ENCODE results near the gene FBXL5. TPM values are rescaled to one million over a fixed set of nuclear protein-coding genes. Genes with fewer than 3 reads are reported as not detected.

Gene FBXL5
- 10 to 100 TPM; 20.5 to 22.7 (median 22.6) TPM for total RNA-seq

GRCh38 chr4:15655223-15656037 is at the start of gene FBXL5:
FBXL5 (minus strand) TSS chr4:15655357; CDS start chr4:15655287, 70 bp downstream.
- peak; percentile 73 for DNase-seq
- peak within 1 kb of the TSS; percentile 99 for H3K4me3 Mint-ChIP-seq
- H3K9me3 Mint-ChIP-seq, result no peaks in the 10 kb centered on the region
- H3K36me3 Mint-ChIP-seq (ENCODE audit: insufficient read depth), result no peaks in the 10 kb centered on the region
- H3K4me1 Mint-ChIP-seq (ENCODE audit: low read depth), result peaks cover 56% of the 10 kb centered on the region
- no peaks in the 10 kb centered on the region for H3K27me3 Mint-ChIP-seq (ENCODE audit: low read depth)
- peak; percentile 83 to 89 for ATAC-seq

GRCh38 chr4:15704129-15704528 is 49.0 kb upstream of the FBXL5 start:
- Mint-ChIP-seq H3K4me1 (ENCODE audit: low read depth) (peaks cover 4% of the 10 kb centered on the region), H3K9me3 (no peaks in the 10 kb centered on the region), H3K27me3 (ENCODE audit: low read depth) (peaks cover 7% of the 10 kb centered on the region), H3K36me3 (ENCODE audit: insufficient read depth) (peaks cover 1% of the 10 kb centered on the region), H3K4me3 (no peak overlapping the region)
- ATAC-seq (no peak), DNase-seq (no peak)

- peak; percentile 6 to 30 for ATAC-seq
- Mint-ChIP-seq H3K4me1 (ENCODE audit: low read depth) (peaks cover 4% of the 10 kb centered on the region), H3K9me3 (no peaks in the 10 kb centered on the region), H3K4me3 (peak overlapping the region; percentile 82), H3K27me3 (ENCODE audit: low read depth) (peaks cover 11% of the 10 kb centered on the region), H3K36me3 (ENCODE audit: insufficient read depth) (peaks cover 1% of the 10 kb centered on the region)
- no peak for DNase-seq
These were observed 48.3 kb upstream of the FBXL5 start for GRCh38 chr4:15703439-15703838.

- Mint-ChIP-seq H3K4me3 (peak within 1 kb of the TSS; percentile 82), H3K9me3 (no peaks in the 10 kb centered on the region), H3K4me1 (ENCODE audit: low read depth) (peaks cover 4% of the 10 kb centered on the region), H3K27me3 (ENCODE audit: low read depth) (peaks cover 11% of the 10 kb centered on the region), H3K36me3 (ENCODE audit: insufficient read depth) (peaks cover 1% of the 10 kb centered on the region)
- DNase-seq (peak; percentile 28), ATAC-seq (peak; percentile 85 to 89)
These were observed 47.8 kb upstream of the FBXL5 start, which contains the start of gene BST1 for GRCh38 chr4:15702941-15703403. BST1 (plus strand) TSS chr4:15703065; CDS start chr4:15703145, 80 bp downstream.

GRCh38 chr4:15696866-15697265 is 41.7 kb upstream of the FBXL5 start:
- H3K4me3 Mint-ChIP-seq, result no peak overlapping the region
- peaks cover 6% of the 10 kb centered on the region for H3K4me1 Mint-ChIP-seq (ENCODE audit: low read depth)
- no peaks in the 10 kb centered on the region for H3K9me3 Mint-ChIP-seq
- H3K36me3 Mint-ChIP-seq (ENCODE audit: insufficient read depth), result peaks cover 1% of the 10 kb centered on the region
- DNase-seq (no peak), ATAC-seq (no peak)
- peaks cover 17% of the 10 kb centered on the region for H3K27me3 Mint-ChIP-seq (ENCODE audit: low read depth)

- Mint-ChIP-seq H3K36me3 (ENCODE audit: insufficient read depth) (peaks cover 1% of the 10 kb centered on the region), H3K27me3 (ENCODE audit: low read depth) (peaks cover 17% of the 10 kb centered on the region), H3K4me3 (no peak overlapping the region), H3K4me1 (ENCODE audit: low read depth) (peaks cover 6% of the 10 kb centered on the region), H3K9me3 (no peaks in the 10 kb centered on the region)
- ATAC-seq, result no peak
- DNase-seq, result no peak
These were observed 40.6 kb upstream of the FBXL5 start for GRCh38 chr4:15695729-15696128.

- DNase-seq, result no peak
- no peaks in the 10 kb centered on the region for H3K9me3 Mint-ChIP-seq
- no peak overlapping the region for H3K4me3 Mint-ChIP-seq
- ATAC-seq, result no peak
- H3K36me3 Mint-ChIP-seq (ENCODE audit: insufficient read depth), result peaks cover 1% of the 10 kb centered on the region
- H3K27me3 Mint-ChIP-seq (ENCODE audit: low read depth), result peaks cover 17% of the 10 kb centered on the region
- H3K4me1 Mint-ChIP-seq (ENCODE audit: low read depth), result peaks cover 6% of the 10 kb centered on the region
These were observed 40.1 kb upstream of the FBXL5 start for GRCh38 chr4:15695240-15695699.

- DNase-seq (no peak), ATAC-seq (no peak)
- Mint-ChIP-seq H3K36me3 (ENCODE audit: insufficient read depth) (peaks cover 1% of the 10 kb centered on the region), H3K27me3 (ENCODE audit: low read depth) (peaks cover 12% of the 10 kb centered on the region), H3K9me3 (no peaks in the 10 kb centered on the region), H3K4me3 (no peak overlapping the region), H3K4me1 (ENCODE audit: low read depth) (peaks cover 6% of the 10 kb centered on the region)
These were observed 39.3 kb upstream of the FBXL5 start for GRCh38 chr4:15694431-15694830.

- no peaks in the 10 kb centered on the region for H3K9me3 Mint-ChIP-seq
- no peak for DNase-seq
- no peak for ATAC-seq
- H3K27me3 Mint-ChIP-seq (ENCODE audit: low read depth), result peaks cover 6% of the 10 kb centered on the region
- H3K4me1 Mint-ChIP-seq (ENCODE audit: low read depth), result peaks cover 6% of the 10 kb centered on the region
- no peak overlapping the region for H3K4me3 Mint-ChIP-seq
- H3K36me3 Mint-ChIP-seq (ENCODE audit: insufficient read depth), result peaks cover 7% of the 10 kb centered on the region
These were observed 37.4 kb upstream of the FBXL5 start for GRCh38 chr4:15692602-15693001.

GRCh38 chr4:15691346-15692135 is 36.4 kb upstream of the FBXL5 start:
- H3K4me3 Mint-ChIP-seq, result no peak overlapping the region
- H3K36me3 Mint-ChIP-seq (ENCODE audit: insufficient read depth), result peaks cover 11% of the 10 kb centered on the region
- no peaks in the 10 kb centered on the region for H3K27me3 Mint-ChIP-seq (ENCODE audit: low read depth)
- ATAC-seq, result no peak
- DNase-seq, result no peak
- no peaks in the 10 kb centered on the region for H3K9me3 Mint-ChIP-seq
- no peaks in the 10 kb centered on the region for H3K4me1 Mint-ChIP-seq (ENCODE audit: low read depth)

GRCh38 chr4:15690020-15690809 is 35.1 kb upstream of the FBXL5 start:
- H3K36me3 Mint-ChIP-seq (ENCODE audit: insufficient read depth), result peaks cover 19% of the 10 kb centered on the region
- peaks cover 2% of the 10 kb centered on the region for H3K4me1 Mint-ChIP-seq (ENCODE audit: low read depth)
- no peak overlapping the region for H3K4me3 Mint-ChIP-seq
- ATAC-seq (no peak), DNase-seq (no peak)
- no peaks in the 10 kb centered on the region for H3K27me3 Mint-ChIP-seq (ENCODE audit: low read depth)
- H3K9me3 Mint-ChIP-seq, result no peaks in the 10 kb centered on the region

- DNase-seq (no peak), ATAC-seq (no peak)
- H3K4me1 Mint-ChIP-seq (ENCODE audit: low read depth), result peaks cover 4% of the 10 kb centered on the region
- H3K27me3 Mint-ChIP-seq (ENCODE audit: low read depth), result no peaks in the 10 kb centered on the region
- no peak overlapping the region for H3K4me3 Mint-ChIP-seq
- no peaks in the 10 kb centered on the region for H3K9me3 Mint-ChIP-seq
- peaks cover 21% of the 10 kb centered on the region for H3K36me3 Mint-ChIP-seq (ENCODE audit: insufficient read depth)
These were observed 34.4 kb upstream of the FBXL5 start for GRCh38 chr4:15689540-15689939.

GRCh38 chr4:15688051-15688450 is 32.9 kb upstream of the FBXL5 start:
- Mint-ChIP-seq H3K4me3 (no peak overlapping the region), H3K4me1 (ENCODE audit: low read depth) (peaks cover 13% of the 10 kb centered on the region), H3K27me3 (ENCODE audit: low read depth) (no peaks in the 10 kb centered on the region)

GRCh38 chr4:15684498-15684897 is 29.3 kb upstream of the FBXL5 start:
- Mint-ChIP-seq H3K9me3 (no peaks in the 10 kb centered on the region), H3K4me1 (ENCODE audit: low read depth) (peaks cover 27% of the 10 kb centered on the region), H3K4me3 (no peak overlapping the region), H3K27me3 (ENCODE audit: low read depth) (no peaks in the 10 kb centered on the region), H3K36me3 (ENCODE audit: insufficient read depth) (peaks cover 21% of the 10 kb centered on the region)
- ATAC-seq (no peak), DNase-seq (no peak)

More at GRCh38 chr4:15688051-15688450, 32.9 kb upstream of the FBXL5 start:
- H3K36me3 Mint-ChIP-seq (ENCODE audit: insufficient read depth), result peaks cover 21% of the 10 kb centered on the region
- ATAC-seq (no peak), DNase-seq (no peak)
- H3K9me3 Mint-ChIP-seq, result no peaks in the 10 kb centered on the region

Measured in activated T-cell treated with anti-CD3 and anti-CD28 coated beads, Interleukin-2, amount 50 U/mL, for 4 hours (primary cell).